Measurements from ENCODE around the gene CNR2.

- TF ChIP-seq, protein P1, sequence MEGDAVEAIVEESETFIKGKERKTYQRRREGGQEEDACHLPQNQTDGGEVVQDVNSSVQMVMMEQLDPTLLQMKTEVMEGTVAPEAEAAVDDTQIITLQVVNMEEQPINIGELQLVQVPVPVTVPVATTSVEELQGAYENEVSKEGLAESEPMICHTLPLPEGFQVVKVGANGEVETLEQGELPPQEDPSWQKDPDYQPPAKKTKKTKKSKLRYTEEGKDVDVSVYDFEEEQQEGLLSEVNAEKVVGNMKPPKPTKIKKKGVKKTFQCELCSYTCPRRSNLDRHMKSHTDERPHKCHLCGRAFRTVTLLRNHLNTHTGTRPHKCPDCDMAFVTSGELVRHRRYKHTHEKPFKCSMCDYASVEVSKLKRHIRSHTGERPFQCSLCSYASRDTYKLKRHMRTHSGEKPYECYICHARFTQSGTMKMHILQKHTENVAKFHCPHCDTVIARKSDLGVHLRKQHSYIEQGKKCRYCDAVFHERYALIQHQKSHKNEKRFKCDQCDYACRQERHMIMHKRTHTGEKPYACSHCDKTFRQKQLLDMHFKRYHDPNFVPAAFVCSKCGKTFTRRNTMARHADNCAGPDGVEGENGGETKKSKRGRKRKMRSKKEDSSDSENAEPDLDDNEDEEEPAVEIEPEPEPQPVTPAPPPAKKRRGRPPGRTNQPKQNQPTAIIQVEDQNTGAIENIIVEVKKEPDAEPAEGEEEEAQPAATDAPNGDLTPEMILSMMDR (conservative IDR thresholded peaks at IDR 0.05), result no peak
- TF ChIP-seq EZH2 (IDR thresholded peaks at IDR 0.05; ENCODE audit: low read depth), result no peak
These were observed 1.8 kb upstream of the CNR2 start for GRCh38 chr1:23914921-23915320.

All from PC-9 (cell line).